Globus pallidus (tissue), 1 donor: Measurements from ENCODE around the gene CRYBG3.

Experiments
- DNase-seq: peaks from one replicate; pipeline ENCODE4 v3.0.0-alpha.2; 2015; ENCODE audit warnings: low spot score

Gene CRYBG3

GRCh38 chr3:97942801-97943546, 121.2 kb downstream of the CRYBG3 start:
- DNase-seq: no peak

GRCh38 chr3:97948351-97949109, 126.7 kb downstream of the CRYBG3 start:
- DNase-seq: no peak

- DNase-seq: no peak
Observed at GRCh38 chr3:97949110-97949485, 127.3 kb downstream of the CRYBG3 start.

- no peak for DNase-seq
Observed at GRCh38 chr3:97949743-97950142, 127.9 kb downstream of the CRYBG3 start.

- DNase-seq: no peak
Observed at GRCh38 chr3:97950360-97950759, 128.5 kb downstream of the CRYBG3 start.

GRCh38 chr3:97952280-97952679, 130.5 kb downstream of the CRYBG3 start:
- no peak for DNase-seq

- DNase-seq: no peak
Observed at GRCh38 chr3:97952872-97953271, 131.1 kb downstream of the CRYBG3 start.

GRCh38 chr3:97954228-97954827, 132.5 kb downstream of the CRYBG3 start:
- no peak for DNase-seq

GRCh38 chr3:97956051-97956450, 134.2 kb downstream of the CRYBG3 start:
- no peak for DNase-seq

- no peak for DNase-seq
Observed at GRCh38 chr3:97957617-97958311, 136.0 kb downstream of the CRYBG3 start.

GRCh38 chr3:97958396-97958795, 136.6 kb downstream of the CRYBG3 start:
- DNase-seq: no peak

GRCh38 chr3:97958796-97959195, 137.0 kb downstream of the CRYBG3 start:
- DNase-seq: no peak

GRCh38 chr3:97959872-97960271, 138.1 kb downstream of the CRYBG3 start:
- DNase-seq: no peak

GRCh38 chr3:97960551-97960950, 138.7 kb downstream of the CRYBG3 start:
- no peak for DNase-seq

GRCh38 chr3:97960993-97961766, 139.4 kb downstream of the CRYBG3 start:
- DNase-seq: no peak

- no peak for DNase-seq
Observed at GRCh38 chr3:97967966-97968365, 146.2 kb downstream of the CRYBG3 start.

- no peak for DNase-seq
Observed at GRCh38 chr3:97968376-97968775, 146.6 kb downstream of the CRYBG3 start.

GRCh38 chr3:97969541-97969940, 147.7 kb downstream of the CRYBG3 start:
- no peak for DNase-seq

GRCh38 chr3:97970156-97970555, 148.3 kb downstream of the CRYBG3 start:
- no peak for DNase-seq

- no peak for DNase-seq
Observed at GRCh38 chr3:97970956-97971620, 149.3 kb downstream of the CRYBG3 start.
